Measurements from ENCODE around the gene SNRPA1.
"Not testable (repeated sequence)": the region's sequence is repeated elsewhere in the genome, so short reads cannot be mapped to it uniquely, and the experiment has no call there.

The SNRPA1 gene

DNA sequence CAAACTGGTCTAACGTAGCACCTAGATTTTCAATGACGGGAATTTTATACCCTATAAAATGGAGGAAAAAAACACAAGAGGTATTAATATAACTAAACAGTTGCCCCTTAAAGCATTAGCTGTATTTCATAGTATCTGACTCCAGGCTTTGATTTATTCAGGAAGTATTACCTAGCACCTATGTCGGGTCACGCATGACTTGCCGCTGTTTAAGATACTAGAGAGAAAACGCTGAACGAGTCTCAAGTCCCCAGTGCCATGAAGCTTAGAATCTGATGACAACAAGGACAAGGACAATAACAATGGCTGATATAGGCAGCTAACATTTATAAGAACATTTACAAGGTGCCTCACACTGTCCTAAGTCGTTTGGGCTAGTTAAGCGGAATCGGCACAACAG lies 1.9 kb downstream of the SNRPA1 start:
- no peak for DNase-seq

DNA sequence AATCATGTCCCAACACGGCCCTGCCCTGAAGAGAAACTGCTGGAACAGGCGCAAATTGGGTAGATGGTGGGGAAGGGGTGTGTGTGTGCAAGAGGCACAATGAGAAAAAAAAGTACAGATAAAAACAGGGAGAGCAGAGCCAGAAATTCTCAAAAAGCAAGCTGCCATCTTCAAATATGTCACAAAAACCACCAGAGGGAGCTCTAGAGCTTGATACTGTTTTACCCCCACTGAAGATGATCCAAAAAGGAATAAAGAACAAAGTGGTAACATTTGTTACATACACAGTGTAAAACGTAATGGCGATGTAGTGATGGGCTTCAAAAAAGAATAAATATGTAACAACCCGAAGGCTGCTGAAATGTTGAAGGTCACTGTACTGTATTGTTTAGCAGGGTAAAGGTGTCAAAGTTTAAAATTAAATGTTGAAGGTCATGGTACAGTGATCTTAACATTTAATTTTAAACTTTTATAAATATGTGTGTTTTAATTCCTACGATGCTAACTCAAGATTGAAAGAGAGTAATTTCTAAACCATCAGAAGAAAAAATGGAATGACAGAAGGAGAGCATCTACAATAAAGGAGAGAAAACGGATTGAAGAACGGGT lies 6.0 kb downstream of the SNRPA1 start:
- DNase-seq = no peak

DNA sequence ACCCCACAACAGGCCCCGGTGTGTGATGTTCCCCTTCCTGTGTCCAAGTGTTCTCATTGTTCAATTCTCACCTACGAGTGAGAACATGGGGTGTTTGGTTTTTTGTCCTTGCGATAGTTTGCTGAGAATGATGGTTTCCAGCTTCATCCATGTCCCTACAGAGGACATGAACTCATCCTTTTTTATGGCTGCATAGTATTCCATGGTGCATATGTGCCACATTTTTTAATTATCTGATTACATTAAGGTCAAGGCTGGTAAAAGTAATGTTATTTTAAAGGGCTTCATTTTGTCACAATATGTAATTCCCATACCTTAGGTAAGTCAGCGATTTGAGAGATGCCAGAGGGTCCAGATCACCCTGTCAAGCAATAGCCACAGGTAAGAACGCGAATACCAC lies 7.7 kb downstream of the SNRPA1 start:
- DNase-seq = not testable (repeated sequence)

- no peak for DNase-seq
Measured at GRCh38 chr15:101286471-101287114, 8.5 kb downstream of the SNRPA1 start.

GRCh38 chr15:101283931-101284330 lies 11.1 kb downstream of the SNRPA1 start:
- no peak for DNase-seq

DNA sequence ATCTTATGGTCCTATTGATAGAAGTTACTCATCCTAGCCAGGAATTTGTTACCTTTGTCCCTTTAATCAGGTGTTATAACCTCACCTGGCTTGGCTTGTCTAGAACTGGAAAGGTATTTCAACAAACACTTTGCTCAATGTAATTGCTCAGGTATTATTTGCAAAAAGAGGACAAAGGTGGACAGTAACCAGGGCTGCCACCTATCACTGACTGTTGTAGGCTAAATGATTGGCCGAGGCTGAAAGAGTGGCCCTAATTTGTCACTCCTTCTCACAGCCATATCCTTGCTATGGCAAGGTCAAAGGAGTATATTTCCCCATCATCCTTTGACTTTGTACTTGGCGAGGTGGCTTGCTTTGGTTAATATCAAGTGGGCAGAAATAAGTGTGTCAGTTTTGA lies 15.0 kb downstream of the SNRPA1 start:
- DNase-seq = no peak

GRCh38 chr15:101277943-101278564 lies 17.0 kb downstream of the SNRPA1 start:
- no peak for DNase-seq

DNA sequence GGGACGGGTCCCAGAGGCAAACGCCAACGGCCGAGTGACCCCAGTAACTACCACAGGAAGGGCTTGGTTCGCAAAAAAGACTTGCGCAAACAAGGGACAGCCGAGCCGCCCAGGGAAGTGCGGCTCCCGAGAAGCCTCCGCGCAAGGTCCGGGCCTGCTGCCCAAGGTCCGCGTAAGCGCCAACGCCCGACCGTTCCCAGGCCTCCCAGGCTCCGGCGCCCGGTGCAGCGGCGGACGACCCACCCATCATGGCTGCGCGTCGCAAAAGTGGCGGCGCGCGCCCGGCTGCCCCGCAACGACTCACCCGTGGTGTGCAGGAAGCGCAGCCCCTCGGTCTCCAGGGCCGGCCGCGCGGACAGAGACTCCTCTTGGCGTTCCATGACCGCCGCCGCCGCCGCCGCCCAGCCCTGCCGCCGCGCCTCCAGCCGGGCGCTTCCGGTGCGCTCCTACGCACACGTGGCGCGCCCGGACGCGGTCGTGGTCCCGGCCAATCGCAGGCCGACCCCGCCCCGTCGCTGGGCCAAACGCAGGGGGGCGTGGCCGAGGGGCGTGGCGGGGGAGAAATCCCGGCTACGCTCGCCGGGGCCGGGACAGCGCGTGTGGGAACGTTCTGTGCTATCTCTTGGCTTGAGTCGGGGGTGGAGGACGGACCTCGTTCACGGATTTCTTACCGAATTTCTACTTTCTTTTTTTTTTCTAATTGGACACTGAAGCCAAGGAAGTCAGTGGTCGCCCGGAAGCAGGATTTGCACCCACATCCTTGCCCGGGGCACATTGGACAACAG lies 17.8 kb downstream of the SNRPA1 start, which contains the start of gene SELENOS:
TSS of gene SELENOS (minus strand) at position 448 of the 785 bp plus-strand sequence. CDS start at position 380, 68 bp downstream.
- DNase-seq = peak; percentile 79

DNA sequence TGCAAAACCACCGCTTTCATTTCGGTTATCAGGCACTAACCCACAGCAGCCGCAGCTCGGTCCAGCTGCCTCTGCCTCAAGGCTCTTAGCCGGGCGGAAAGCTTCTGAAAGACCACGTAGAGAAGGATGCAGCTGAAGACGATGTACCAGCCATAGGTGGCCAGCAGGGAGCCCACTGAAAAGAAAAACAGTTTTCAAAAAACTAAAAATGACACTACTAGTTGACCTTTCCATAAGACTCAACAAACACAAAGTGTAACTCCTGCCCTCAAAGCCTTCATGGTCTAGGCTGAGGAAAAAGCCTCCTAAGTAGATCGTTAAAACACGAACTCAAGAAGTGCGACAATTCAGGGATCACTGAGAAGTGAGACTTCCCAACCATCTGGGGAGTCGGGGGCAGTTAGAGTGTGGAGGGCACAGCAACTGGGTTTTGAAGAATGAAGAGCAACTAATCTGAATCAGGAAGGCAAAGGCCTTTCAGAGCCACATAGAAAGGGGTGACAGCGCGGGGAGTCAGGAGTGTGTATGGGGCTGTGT lies 18.5 kb downstream of the SNRPA1 start:
- DNase-seq = no peak

- DNase-seq = no peak
Measured at GRCh38 chr15:101275018-101275417, 20.0 kb downstream of the SNRPA1 start.

- DNase-seq = no peak
Measured at GRCh38 chr15:101273534-101273933, 21.5 kb downstream of the SNRPA1 start.

DNA sequence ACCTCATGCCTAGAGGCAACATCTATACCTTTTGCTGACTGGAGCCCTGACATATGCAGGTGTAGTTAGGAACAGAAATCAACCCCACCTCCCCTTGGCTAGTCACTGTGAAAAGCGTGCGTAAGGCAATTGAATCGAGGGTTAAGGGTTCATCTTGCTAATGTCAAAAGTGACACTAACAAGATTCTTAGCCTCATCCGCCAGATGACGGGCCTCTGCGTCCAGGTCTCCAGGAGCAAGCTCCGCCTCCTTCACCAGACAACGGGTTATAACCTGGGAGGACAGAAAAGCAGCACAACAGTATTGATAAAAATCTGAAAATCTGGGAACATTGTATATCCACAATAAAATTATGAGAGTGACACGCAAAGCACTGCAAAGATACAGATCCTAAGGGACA lies 22.5 kb downstream of the SNRPA1 start:
- DNase-seq = no peak

DNA sequence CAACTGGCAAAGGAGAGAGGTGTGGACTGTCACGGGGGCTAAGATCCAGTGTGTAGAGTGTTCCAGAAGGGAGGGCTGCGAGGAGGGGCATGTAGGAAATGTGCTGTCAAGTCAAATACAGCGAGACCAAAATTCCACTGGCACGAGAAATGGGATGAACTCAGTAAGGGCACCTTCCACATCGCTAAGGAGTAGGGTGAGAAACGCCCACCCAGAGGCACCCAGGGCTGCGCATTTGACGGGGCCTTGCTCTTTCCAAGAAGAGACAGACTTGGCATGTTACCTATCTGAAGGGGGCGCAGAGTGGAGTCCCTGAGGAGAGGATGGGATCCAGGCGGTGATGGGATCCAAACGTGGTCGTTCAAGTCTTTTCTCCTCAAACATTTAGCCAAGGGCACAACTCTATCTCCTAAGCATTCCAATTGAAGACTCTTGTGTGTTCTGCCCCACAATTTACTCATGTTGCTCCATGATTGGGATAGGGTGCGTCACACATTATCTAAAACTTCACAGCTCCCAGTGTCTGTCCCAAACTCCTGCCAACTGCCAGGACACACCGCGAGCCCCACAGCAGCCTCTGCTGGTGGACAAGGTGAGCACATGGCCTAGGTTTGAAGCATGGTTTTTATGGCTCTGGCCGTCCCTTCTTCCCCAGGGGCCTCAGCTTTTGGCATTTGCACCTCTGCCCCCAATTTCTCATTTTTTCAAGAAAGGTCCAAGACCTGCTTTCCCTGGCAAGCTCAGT lies 25.4 kb downstream of the SNRPA1 start:
- DNase-seq = no peak

GRCh38 chr15:101267320-101268104 lies 27.5 kb downstream of the SNRPA1 start:
- DNase-seq = no peak

DNA sequence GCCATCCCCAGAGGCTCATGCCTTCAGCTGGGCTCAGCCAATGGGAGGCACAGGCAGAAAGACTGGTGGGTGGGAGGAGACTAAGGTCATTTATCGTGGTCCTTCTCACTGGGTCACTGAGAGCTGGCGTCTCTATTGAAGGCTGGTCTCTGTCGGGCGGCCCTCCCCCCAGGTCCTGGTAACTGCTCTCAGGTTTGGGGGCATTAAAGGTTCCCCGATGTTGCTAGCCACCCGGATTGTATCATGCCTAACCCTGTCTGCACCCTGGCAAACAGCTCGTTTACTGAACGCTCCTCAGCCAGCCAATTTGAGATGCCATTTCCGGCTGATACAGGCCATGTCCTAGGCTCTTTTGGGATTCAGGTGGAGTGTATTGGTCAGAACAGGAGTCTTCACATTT lies 28.3 kb downstream of the SNRPA1 start:
- DNase-seq = no peak

DNA sequence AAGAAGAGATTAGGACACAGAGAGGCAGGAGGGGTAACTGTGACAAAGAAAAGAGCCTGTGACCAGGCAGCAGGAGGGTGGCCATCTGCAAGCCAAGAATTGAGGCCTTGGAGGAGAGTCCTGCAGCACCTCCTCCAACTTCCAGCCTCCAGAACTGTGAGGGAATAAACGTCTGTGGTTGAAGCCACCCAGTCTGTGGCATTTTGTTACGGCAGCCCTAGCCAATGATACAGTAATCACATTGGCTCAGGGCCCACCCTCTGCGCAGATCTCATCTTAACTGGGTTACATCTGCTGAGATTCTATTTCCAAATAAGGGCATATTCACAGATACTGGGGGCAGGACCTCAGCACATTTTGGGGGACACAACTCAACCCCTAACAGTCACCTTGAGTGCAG lies 29.0 kb downstream of the SNRPA1 start:
- no peak for DNase-seq

GRCh38 chr15:101264911-101265641 lies 30.0 kb downstream of the SNRPA1 start:
- no peak for DNase-seq

- DNase-seq = no peak
Measured at GRCh38 chr15:101264011-101264410, 31.0 kb downstream of the SNRPA1 start.

GRCh38 chr15:101262551-101262950 lies 32.5 kb downstream of the SNRPA1 start:
- no peak for DNase-seq

DNA sequence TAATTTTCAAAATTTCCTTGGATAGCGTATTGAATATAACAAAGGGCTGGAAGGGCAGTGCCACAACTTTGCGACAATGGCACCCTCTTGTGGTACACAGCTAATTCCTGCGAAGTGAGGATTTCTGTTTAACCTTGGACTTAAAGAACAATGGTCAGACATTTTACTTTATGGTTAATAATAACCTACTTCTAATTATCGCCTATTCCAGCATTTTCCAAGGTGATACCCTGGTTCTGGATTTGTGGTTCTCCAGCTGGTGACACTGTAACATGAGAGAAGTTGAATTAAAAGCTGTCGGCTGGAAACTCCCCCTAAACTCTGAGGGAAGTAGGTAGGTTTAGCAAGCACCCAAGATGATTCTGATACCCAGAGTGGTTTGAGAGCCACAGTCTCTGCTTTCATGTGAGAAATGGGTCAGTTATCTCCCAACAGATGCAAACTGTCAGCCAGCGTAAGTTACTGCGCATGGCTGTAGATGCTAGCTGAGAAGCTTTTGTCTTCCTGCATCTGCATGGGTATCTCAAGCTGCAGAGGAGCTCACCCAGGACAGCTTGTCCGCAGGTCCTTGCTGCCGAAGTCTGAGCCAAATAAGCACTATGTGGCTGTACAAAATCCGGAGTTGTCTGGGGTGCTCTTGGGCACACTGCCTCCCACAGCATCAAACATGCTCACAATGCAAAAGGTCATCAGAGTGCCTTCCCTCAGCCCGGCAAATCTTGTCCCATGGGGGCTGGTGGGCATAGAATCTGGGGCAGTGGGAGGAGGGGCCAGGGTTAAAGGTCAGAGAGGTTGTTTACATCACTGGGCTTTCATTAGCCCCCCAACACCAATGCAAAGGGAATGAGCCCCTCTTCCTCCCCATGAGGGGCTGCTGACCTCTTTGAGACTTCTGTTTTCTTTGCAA lies 36.6 kb downstream of the SNRPA1 start:
- peak; percentile 55 for DNase-seq

Data from CD4-positive, alpha-beta T cell treated with Interferon gamma for 1 hour (primary cell).